ENCODE data around the gene CAPZA3.
"Not testable (repeated sequence)": the region's sequence is repeated elsewhere in the genome, so short reads cannot be mapped to it uniquely, and the experiment has no call there.

The CAPZA3 gene

DNA sequence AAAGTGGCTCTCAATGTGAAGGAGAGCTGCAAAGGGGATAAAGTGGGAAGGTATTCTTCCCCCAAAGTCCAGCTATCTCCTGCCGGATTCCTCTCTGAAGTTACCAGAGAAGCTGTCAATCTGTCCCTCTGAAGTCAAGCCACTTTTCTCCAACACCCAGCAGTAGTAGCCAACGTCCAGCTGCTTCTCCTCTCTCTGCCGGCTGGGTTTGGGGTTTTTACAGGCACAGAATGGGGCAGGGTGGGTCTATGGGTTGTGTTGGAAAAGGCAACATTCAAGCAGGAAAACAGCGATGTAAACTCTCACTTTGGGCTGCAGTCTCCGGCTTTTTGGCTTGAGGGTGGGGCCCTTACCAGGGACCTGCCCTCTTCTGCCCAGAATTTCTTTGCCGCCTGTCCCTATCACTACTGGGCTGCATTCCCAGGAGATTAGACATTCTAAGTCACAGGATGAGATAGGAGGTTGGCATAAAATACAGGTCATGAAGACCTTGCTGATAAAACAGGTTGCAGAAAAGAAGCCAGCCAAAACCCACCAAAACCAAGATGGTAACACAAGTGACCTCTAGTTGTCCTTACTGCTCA is 16.3 kb downstream of the CAPZA3 start:
- no peak for DNase-seq

DNA sequence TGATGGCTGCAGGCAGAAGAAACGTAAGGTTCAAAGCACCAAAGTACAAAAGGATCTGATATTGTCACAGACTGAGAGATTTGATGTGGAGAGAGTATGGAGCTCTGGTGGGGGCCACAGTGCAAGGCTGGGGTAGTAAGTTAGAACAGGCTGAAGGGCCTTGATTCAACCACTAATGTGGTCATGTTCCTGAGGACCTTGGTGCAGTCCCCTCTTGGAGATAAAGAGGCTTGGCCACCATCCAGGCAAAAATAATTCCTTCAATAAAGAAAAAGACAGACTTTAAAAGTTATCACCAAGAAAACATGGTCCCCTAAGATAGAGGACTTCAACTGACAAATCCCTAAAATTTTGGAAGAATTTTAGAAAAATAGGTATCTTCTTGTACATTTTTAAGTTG is 17.4 kb downstream of the CAPZA3 start:
- no peak for DNase-seq

GRCh38 chr12:18766479-18766878 is 28.6 kb downstream of the CAPZA3 start:
- DNase-seq: not testable (repeated sequence)

GRCh38 chr12:18782827-18783226 is 44.9 kb downstream of the CAPZA3 start:
- no peak for DNase-seq

DNA sequence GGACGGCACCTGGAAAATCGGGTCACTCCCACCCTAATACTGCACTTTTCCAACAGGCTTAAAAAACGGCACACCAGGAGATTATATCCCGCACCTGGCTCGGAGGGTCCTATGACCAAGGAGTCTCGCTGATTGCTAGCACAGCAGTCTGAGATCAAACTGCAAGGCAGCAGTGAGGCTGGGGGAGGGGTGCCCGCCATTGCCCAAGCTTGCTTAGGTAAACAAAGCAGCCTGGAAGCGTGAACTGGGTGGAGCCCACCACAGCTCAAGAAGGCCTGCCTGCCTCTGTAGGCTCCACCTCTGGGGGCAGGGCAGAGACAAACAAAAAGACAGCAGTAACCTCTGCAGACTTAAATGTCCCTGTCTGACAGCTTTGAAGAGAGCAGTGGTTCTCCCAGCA is 47.5 kb downstream of the CAPZA3 start:
- DNase-seq: not testable (repeated sequence)
